GM23248 (cell line): ENCODE data around the gene TUSC2.

ENCODE experiments used
- EZH2 ChIP-seq: fragments of 200-600 bp; sonication (generic); IDR thresholded peaks from 2 replicates; pipeline ENCODE4 v1.6.1; 2018; ENCODE audit warnings: antibody characterized with exemption, mild to moderate bottlenecking; ENCODE audit not compliant: insufficient read depth, poor library complexity, severe bottlenecking
- EZH2phosphoT487 ChIP-seq: fragments of 200-600 bp; sonication (generic); IDR thresholded peaks from 2 replicates; pipeline ENCODE4 v1.6.1; 2018; ENCODE audit warnings: antibody characterized with exemption, moderate library complexity, mild to moderate bottlenecking, low read depth; ENCODE audit not compliant: insufficient read depth

DNA sequence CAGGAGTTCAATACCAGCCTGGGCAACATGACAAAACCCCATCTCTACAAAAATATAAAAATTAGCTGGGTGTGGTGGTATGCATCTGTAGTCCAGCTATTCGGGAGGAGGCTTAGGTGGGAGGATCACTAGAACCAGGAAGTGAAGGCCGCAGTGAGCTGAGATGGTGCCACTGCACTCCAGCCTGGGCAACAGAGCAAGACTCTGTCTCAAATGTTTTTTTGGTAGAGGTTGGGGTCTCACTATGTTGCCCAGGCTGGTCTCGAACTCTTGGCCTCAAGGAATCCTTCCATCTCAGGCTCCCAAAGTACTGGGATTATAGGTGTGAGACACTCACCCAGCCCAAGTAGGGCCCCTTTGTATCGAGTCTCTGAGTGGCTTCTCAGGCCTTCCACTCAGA is 33.9 kb downstream of the TUSC2 start:
- TF ChIP-seq EZH2, result no peak
- no peak for TF ChIP-seq EZH2phosphoT487
